ENCODE results near the gene PDZD2.

DNA sequence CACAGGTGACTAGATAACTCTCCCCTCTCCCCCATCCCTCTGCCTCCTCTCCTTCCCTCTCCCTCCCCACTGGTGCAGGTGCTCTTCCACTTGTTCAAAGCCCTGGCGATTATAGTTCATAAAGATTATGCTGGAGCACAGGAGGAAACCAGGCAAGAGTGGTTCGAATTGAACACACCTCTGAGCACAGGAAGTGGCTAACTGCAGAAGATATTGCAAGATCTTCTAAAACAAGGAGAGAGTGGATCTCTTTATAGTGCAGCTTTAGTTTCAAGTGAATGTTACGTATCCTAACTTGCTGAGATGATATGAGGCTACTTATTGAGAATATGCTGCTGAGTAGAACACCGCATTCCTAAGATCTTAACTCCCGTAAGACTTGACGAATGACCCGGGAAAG lies 356.8 kb downstream of the PDZD2 start:
- no peak for TF ChIP-seq POLR2AphosphoS5 (IDR thresholded peaks at IDR 0.05)
- TF ChIP-seq, protein P1, sequence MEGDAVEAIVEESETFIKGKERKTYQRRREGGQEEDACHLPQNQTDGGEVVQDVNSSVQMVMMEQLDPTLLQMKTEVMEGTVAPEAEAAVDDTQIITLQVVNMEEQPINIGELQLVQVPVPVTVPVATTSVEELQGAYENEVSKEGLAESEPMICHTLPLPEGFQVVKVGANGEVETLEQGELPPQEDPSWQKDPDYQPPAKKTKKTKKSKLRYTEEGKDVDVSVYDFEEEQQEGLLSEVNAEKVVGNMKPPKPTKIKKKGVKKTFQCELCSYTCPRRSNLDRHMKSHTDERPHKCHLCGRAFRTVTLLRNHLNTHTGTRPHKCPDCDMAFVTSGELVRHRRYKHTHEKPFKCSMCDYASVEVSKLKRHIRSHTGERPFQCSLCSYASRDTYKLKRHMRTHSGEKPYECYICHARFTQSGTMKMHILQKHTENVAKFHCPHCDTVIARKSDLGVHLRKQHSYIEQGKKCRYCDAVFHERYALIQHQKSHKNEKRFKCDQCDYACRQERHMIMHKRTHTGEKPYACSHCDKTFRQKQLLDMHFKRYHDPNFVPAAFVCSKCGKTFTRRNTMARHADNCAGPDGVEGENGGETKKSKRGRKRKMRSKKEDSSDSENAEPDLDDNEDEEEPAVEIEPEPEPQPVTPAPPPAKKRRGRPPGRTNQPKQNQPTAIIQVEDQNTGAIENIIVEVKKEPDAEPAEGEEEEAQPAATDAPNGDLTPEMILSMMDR (IDR thresholded peaks at IDR 0.05), result no peak
- TF ChIP-seq POLR2A (IDR thresholded peaks at IDR 0.05), result no peak
- TF ChIP-seq EP300 (IDR thresholded peaks at IDR 0.05), result no peak

Data from suprapubic skin (tissue), 4 donors.